ENCODE measurements around the gene TRPM3.

TRPM3 gene

GRCh38 chr9:70587201-70587600, 534.2 kb downstream of the TRPM3 start:
- TF ChIP-seq CTCF (conservative IDR thresholded peaks at IDR 0.05) = no peak
- no peak for TF ChIP-seq ZFX (IDR thresholded peaks at IDR 0.05)
- H3K27ac ChIP-seq = no peak overlapping the region

- no peak overlapping the region for H3K27ac ChIP-seq
Measured at GRCh38 chr9:70586476-70586875, 534.9 kb downstream of the TRPM3 start.

GRCh38 chr9:70581955-70582350, 539.5 kb downstream of the TRPM3 start:
- no peak overlapping the region for H3K27ac ChIP-seq
- no peak for TF ChIP-seq ZFX (IDR thresholded peaks at IDR 0.05)
- no peak for TF ChIP-seq CTCF (conservative IDR thresholded peaks at IDR 0.05)

More at GRCh38 chr9:70586476-70586875, 534.9 kb downstream of the TRPM3 start:
- TF ChIP-seq ZFX (IDR thresholded peaks at IDR 0.05) (no peak), CTCF (conservative IDR thresholded peaks at IDR 0.05) (no peak)

- TF ChIP-seq ZFX (IDR thresholded peaks at IDR 0.05) (no peak), CTCF (conservative IDR thresholded peaks at IDR 0.05) (no peak)
- H3K27ac ChIP-seq = no peak overlapping the region
Measured at GRCh38 chr9:70581214-70581954, 540.0 kb downstream of the TRPM3 start.

- no peak for TF ChIP-seq ZFX (IDR thresholded peaks at IDR 0.05)
- TF ChIP-seq CTCF (conservative IDR thresholded peaks at IDR 0.05) = no peak
Measured at GRCh38 chr9:70580606-70581195, 540.7 kb downstream of the TRPM3 start.

GRCh38 chr9:70579686-70580085, 541.7 kb downstream of the TRPM3 start:
- TF ChIP-seq CTCF (conservative IDR thresholded peaks at IDR 0.05) (no peak), ZFX (IDR thresholded peaks at IDR 0.05) (no peak)
- H3K27ac ChIP-seq = no peak overlapping the region

More at GRCh38 chr9:70580606-70581195, 540.7 kb downstream of the TRPM3 start:
- no peak overlapping the region for H3K27ac ChIP-seq

GRCh38 chr9:70578720-70579119, 542.7 kb downstream of the TRPM3 start:
- H3K27ac ChIP-seq = no peak overlapping the region
- TF ChIP-seq CTCF (conservative IDR thresholded peaks at IDR 0.05) (peak; percentile 15; the same call in 1 of the 2 replicates), ZFX (IDR thresholded peaks at IDR 0.05) (no peak)

Data from C4-2B (cell line).